Karpas-422 (cell line): Measurements from ENCODE around the gene FADS2. TPM values are rescaled to one million over a fixed set of nuclear protein-coding genes. Genes with fewer than 3 reads are reported as not detected.

Experiments used
- DNase-seq: peaks from one replicate; pipeline ENCODE4 v3.0.0-alpha.2; 2015
- H2AFZ ChIP-seq: fragments of 200-600 bp; sonication (generic); 2 replicates; pipeline ENCODE4 v1.6.1; 2014; ENCODE audit warnings: antibody characterized with exemption, low read length, mixed read lengths
- H3K27ac ChIP-seq: fragments of 200-600 bp; sonication (generic); 2 replicates; pipeline ENCODE4 v1.5.1; 2014; ENCODE audit warnings: mild to moderate bottlenecking, low read length, moderate library complexity
- H3K27me3 ChIP-seq: fragments of 200-600 bp; sonication (generic); 2 replicates; pipeline ENCODE4 v1.6.1; 2014; ENCODE audit warnings: low read length, mixed read lengths
- H3K36me3 ChIP-seq: fragments of 200-600 bp; sonication (generic); 2 replicates; pipeline ENCODE4 v1.6.1; 2014; ENCODE audit warnings: low read length, mixed read lengths; ENCODE audit not compliant: insufficient read depth
- H3K4me1 ChIP-seq: fragments of 200-600 bp; sonication (generic); 2 replicates; pipeline ENCODE4 v1.6.1; 2014; ENCODE audit warnings: mild to moderate bottlenecking, low read length, mixed read lengths
- H3K4me2 ChIP-seq: fragments of 200-600 bp; sonication (generic); 2 replicates; pipeline ENCODE4 v1.6.1; 2014; ENCODE audit warnings: low read length, low read depth, mild to moderate bottlenecking; ENCODE audit not compliant: poor library complexity, severe bottlenecking
- H3K4me3 ChIP-seq: fragments of 200-600 bp; sonication (generic); 2 replicates; pipeline ENCODE4 v1.5.1; 2014; ENCODE audit warnings: mild to moderate bottlenecking, antibody characterized with exemption, low read length, mixed read lengths
- H3K79me2 ChIP-seq: fragments of 200-600 bp; sonication (generic); 2 replicates; pipeline ENCODE4 v1.6.1; 2014; ENCODE audit warnings: mild to moderate bottlenecking, low read length, mixed read lengths
- H3K9ac ChIP-seq: fragments of 200-600 bp; sonication (generic); 2 replicates; pipeline ENCODE4 v1.6.0; 2014; ENCODE audit warnings: low read length
- H3K9me2 ChIP-seq: fragments of 200-600 bp; sonication (generic), shearing (Covaris generic); replicated peaks from 2 replicates; pipeline ENCODE4 v1.6.0; 2014; ENCODE audit warnings: mild to moderate bottlenecking, low read length, moderate library complexity; ENCODE audit not compliant: insufficient read depth
- H3K9me3 ChIP-seq: fragments of 300-700, 200-600 bp; sonication (generic); 2 replicates; pipeline ENCODE4 v1.6.1; 2014; ENCODE audit warnings: low read length, mixed read lengths
- H4K20me1 ChIP-seq: fragments of 200-600 bp; sonication (generic); 2 replicates; pipeline ENCODE4 v1.6.1; 2014; ENCODE audit warnings: mild to moderate bottlenecking, antibody characterized with exemption, low read length, low read depth; ENCODE audit not compliant: insufficient read depth
- total RNA-seq: library from RNA; depleted of rRNA; stranded (reverse); fragments of >200 nt; shearing (Covaris generic); gene quantifications from 2 replicates; pipeline ENCODE4 v1.2.3, GENCODE V29; 2014; ENCODE audit warnings: low replicate concordance

The FADS2 gene
- total RNA-seq, 1 experiment from 2014 or later: 75.7 TPM

GRCh38 chr11:61850687-61851086 is 22.6 kb downstream of the FADS2 start:
- DNase-seq: no peak
- no peak overlapping the region for H3K27ac ChIP-seq
- no peaks in the 10 kb centered on the region for H3K79me2 ChIP-seq
- H3K36me3 ChIP-seq: no peaks in the 10 kb centered on the region
- H3K4me2 ChIP-seq: no peak overlapping the region
- H3K27me3 ChIP-seq: no peaks in the 10 kb centered on the region
- no peak overlapping the region for H2AFZ ChIP-seq
- no peaks in the 10 kb centered on the region for H3K9me2 ChIP-seq
- no peak overlapping the region for H3K9ac ChIP-seq
- H3K9me3 ChIP-seq: no peaks in the 10 kb centered on the region
- no peak overlapping the region for H3K4me3 ChIP-seq
- H3K4me1 ChIP-seq: no peaks in the 10 kb centered on the region
- no peaks in the 10 kb centered on the region for H4K20me1 ChIP-seq

GRCh38 chr11:61851113-61851899 is 23.2 kb downstream of the FADS2 start:
- no peaks in the 10 kb centered on the region for H3K27me3 ChIP-seq
- no peak overlapping the region for H3K9ac ChIP-seq
- no peak overlapping the region for H3K4me3 ChIP-seq
- no peaks in the 10 kb centered on the region for H3K4me1 ChIP-seq
- H3K79me2 ChIP-seq: no peaks in the 10 kb centered on the region
- no peaks in the 10 kb centered on the region for H3K36me3 ChIP-seq
- H3K9me2 ChIP-seq: no peaks in the 10 kb centered on the region
- no peak overlapping the region for H3K27ac ChIP-seq
- H3K9me3 ChIP-seq: no peaks in the 10 kb centered on the region
- DNase-seq: no peak
- no peaks in the 10 kb centered on the region for H4K20me1 ChIP-seq
- H3K4me2 ChIP-seq: no peak overlapping the region
- H2AFZ ChIP-seq: no peak overlapping the region

GRCh38 chr11:61851900-61852295 is 23.8 kb downstream of the FADS2 start:
- no peak overlapping the region for H3K4me2 ChIP-seq
- no peak for DNase-seq
- no peaks in the 10 kb centered on the region for H3K9me3 ChIP-seq
- H4K20me1 ChIP-seq: no peaks in the 10 kb centered on the region
- no peaks in the 10 kb centered on the region for H3K79me2 ChIP-seq
- H3K9me2 ChIP-seq: no peaks in the 10 kb centered on the region
- no peak overlapping the region for H2AFZ ChIP-seq
- no peak overlapping the region for H3K27ac ChIP-seq
- no peaks in the 10 kb centered on the region for H3K36me3 ChIP-seq
- no peak overlapping the region for H3K4me3 ChIP-seq
- H3K27me3 ChIP-seq: no peaks in the 10 kb centered on the region
- H3K9ac ChIP-seq: no peak overlapping the region
- H3K4me1 ChIP-seq: no peaks in the 10 kb centered on the region

- Histone ChIP-seq H3K9me3 (no peaks in the 10 kb centered on the region), H3K4me2 (no peak overlapping the region), H3K4me1 (no peaks in the 10 kb centered on the region), H3K4me3 (no peak overlapping the region), H3K36me3 (no peaks in the 10 kb centered on the region), H3K27me3 (no peaks in the 10 kb centered on the region), H3K9ac (no peak overlapping the region), H4K20me1 (0 out of 2 replicates have a peak, but pooled peaks cover 3% of the 10 kb centered on the region), H2AFZ (no peak overlapping the region), H3K79me2 (no peaks in the 10 kb centered on the region), H3K9me2 (no peaks in the 10 kb centered on the region), H3K27ac (no peak overlapping the region)
- DNase-seq: no peak
Observed at GRCh38 chr11:61853698-61854169, 25.6 kb downstream of the FADS2 start.

GRCh38 chr11:61854206-61854895 is 26.3 kb downstream of the FADS2 start:
- H3K27ac ChIP-seq: no peak overlapping the region
- H3K4me1 ChIP-seq: no peaks in the 10 kb centered on the region
- no peak overlapping the region for H3K4me2 ChIP-seq
- no peak overlapping the region for H3K9ac ChIP-seq
- H2AFZ ChIP-seq: no peak overlapping the region
- no peak for DNase-seq
- no peaks in the 10 kb centered on the region for H3K9me3 ChIP-seq
- H3K79me2 ChIP-seq: no peaks in the 10 kb centered on the region
- H4K20me1 ChIP-seq: 0 out of 2 replicates have a peak, but pooled peaks cover 3% of the 10 kb centered on the region
- no peak overlapping the region for H3K4me3 ChIP-seq
- no peaks in the 10 kb centered on the region for H3K36me3 ChIP-seq
- no peaks in the 10 kb centered on the region for H3K9me2 ChIP-seq
- no peaks in the 10 kb centered on the region for H3K27me3 ChIP-seq

- Histone ChIP-seq H3K9me2 (no peaks in the 10 kb centered on the region), H3K4me3 (no peak overlapping the region), H3K27ac (no peak overlapping the region), H3K36me3 (no peaks in the 10 kb centered on the region), H3K27me3 (no peaks in the 10 kb centered on the region), H2AFZ (no peak overlapping the region), H3K79me2 (no peaks in the 10 kb centered on the region), H3K4me1 (no peaks in the 10 kb centered on the region), H4K20me1 (0 out of 2 replicates have a peak, but pooled peaks cover 3% of the 10 kb centered on the region), H3K9me3 (no peaks in the 10 kb centered on the region), H3K9ac (no peak overlapping the region), H3K4me2 (no peak overlapping the region)
- no peak for DNase-seq
Observed at GRCh38 chr11:61854966-61855714, 27.0 kb downstream of the FADS2 start.

- H3K9ac ChIP-seq: no peak overlapping the region
- no peaks in the 10 kb centered on the region for H3K79me2 ChIP-seq
- no peak overlapping the region for H2AFZ ChIP-seq
Observed at GRCh38 chr11:61855939-61856680, 28.0 kb downstream of the FADS2 start.

More at GRCh38 chr11:61855939-61856680, 28.0 kb downstream of the FADS2 start:
- Histone ChIP-seq H3K9me2 (no peaks in the 10 kb centered on the region), H3K27ac (no peak overlapping the region), H3K9me3 (no peaks in the 10 kb centered on the region), H3K4me2 (no peak overlapping the region), H3K36me3 (no peaks in the 10 kb centered on the region), H3K27me3 (no peaks in the 10 kb centered on the region), H3K4me3 (no peak overlapping the region), H4K20me1 (0 out of 2 replicates have a peak, but pooled peaks cover 3% of the 10 kb centered on the region), H3K4me1 (no peaks in the 10 kb centered on the region)
- DNase-seq: no peak
